Stimulated activated memory B cell treated with anti-CD40 and anti-IgM and Interleukin-4, amounts not matched to agents 10 μg/mL and 1 μg/mL and 100 μg/mL, for 72 hours (primary cell): ENCODE results near the gene STK11IP.

ENCODE experiments used
- ATAC-seq: fragments of 150-1000 bp; cut with Tn5 transposase; 2 replicates; pipeline ENCODE4 v1.10.0; 2021
- H3K27ac Mint-ChIP-seq: one replicate; pipeline ENCODE4 v1.8.0; 2022; ENCODE audit warnings: mild to moderate bottlenecking, mixed read lengths
- H3K27me3 Mint-ChIP-seq: one replicate; pipeline ENCODE4 v1.8.0; 2022; ENCODE audit warnings: mixed read lengths
- H3K36me3 Mint-ChIP-seq: one replicate; pipeline ENCODE4 v1.8.0; 2022; ENCODE audit warnings: mixed read lengths
- H3K4me1 Mint-ChIP-seq: one replicate; pipeline ENCODE4 v1.8.0; 2022; ENCODE audit warnings: mixed read lengths
- H3K4me3 Mint-ChIP-seq: one replicate; pipeline ENCODE4 v1.8.0; 2022; ENCODE audit warnings: mild to moderate bottlenecking, moderate library complexity, mixed read lengths
- H3K9me3 Mint-ChIP-seq: one replicate; pipeline ENCODE4 v1.8.0; 2022; ENCODE audit warnings: mixed read lengths

Gene STK11IP

DNA sequence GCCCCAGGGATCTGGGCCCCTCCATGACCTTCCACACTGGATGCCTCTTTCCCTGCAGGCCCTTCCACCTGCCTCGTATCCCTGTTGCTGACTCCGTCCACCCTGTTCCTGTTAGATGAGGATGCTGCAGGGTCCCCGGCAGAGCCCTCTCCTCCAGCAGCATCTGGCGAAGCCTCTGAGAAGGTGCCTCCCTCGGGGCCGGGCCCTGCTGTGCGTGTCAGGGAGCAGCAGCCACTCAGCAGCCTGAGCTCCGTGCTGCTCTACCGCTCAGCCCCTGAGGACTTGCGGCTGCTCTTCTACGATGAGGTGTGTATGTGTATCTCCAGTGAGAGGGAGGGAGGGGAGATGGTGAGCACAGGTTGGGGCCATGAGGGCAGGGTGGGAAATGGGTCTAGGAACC is 17.4 kb downstream of the STK11IP start:
- Mint-ChIP-seq H3K4me1 (peaks cover 13% of the 10 kb centered on the region), H3K36me3 (peaks cover 61% of the 10 kb centered on the region), H3K9me3 (no peaks in the 10 kb centered on the region), H3K27ac (no peak overlapping the region), H3K4me3 (no peak overlapping the region), H3K27me3 (no peaks in the 10 kb centered on the region)
- ATAC-seq: no peak

DNA sequence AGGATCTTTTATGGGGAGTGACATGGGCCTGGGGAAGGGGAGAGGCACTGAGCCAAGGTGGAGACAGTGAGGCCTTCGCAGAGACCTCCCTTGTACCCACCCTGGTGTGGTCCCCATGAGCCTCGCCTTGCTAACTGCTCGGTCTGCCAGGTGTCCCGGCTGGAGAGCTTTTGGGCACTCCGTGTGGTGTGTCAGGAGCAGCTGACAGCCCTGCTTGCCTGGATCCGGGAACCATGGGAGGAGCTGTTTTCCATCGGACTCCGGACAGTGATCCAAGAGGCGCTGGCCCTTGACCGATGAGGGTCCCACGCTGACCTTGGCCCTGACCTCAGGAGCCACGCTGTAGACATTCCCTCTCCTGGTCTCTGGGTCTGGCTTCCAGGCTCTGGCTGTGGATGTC is 18.2 kb downstream of the STK11IP start:
- peaks cover 56% of the 10 kb centered on the region for H3K36me3 Mint-ChIP-seq
- no peak for ATAC-seq
- no peak overlapping the region for H3K27ac Mint-ChIP-seq

DNA sequence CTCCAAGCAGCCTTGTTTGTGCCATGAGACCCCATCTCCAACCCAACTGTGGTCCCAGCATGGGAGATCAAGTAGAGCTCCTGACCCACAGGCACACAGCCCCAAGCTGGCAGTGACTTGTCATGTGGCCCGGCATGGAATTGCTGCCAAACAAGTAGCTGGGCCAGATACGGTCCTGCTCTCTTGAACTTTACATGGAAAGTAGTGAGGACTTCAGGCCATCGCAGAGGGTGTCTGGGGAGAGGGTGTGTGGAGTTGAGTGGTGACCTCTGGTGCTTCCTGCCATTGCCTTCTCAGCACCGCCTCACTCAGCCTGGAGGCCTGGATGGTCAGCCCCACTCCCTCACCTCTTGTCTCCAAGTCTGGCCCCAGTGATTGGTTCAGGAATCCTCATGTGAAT is 18.9 kb downstream of the STK11IP start:
- H3K4me1 Mint-ChIP-seq: peaks cover 13% of the 10 kb centered on the region

More for the DNA sequence above, 18.2 kb downstream of the STK11IP start:
- Mint-ChIP-seq H3K9me3 (no peaks in the 10 kb centered on the region), H3K4me3 (no peak overlapping the region), H3K27me3 (no peaks in the 10 kb centered on the region), H3K4me1 (peaks cover 13% of the 10 kb centered on the region)

DNA sequence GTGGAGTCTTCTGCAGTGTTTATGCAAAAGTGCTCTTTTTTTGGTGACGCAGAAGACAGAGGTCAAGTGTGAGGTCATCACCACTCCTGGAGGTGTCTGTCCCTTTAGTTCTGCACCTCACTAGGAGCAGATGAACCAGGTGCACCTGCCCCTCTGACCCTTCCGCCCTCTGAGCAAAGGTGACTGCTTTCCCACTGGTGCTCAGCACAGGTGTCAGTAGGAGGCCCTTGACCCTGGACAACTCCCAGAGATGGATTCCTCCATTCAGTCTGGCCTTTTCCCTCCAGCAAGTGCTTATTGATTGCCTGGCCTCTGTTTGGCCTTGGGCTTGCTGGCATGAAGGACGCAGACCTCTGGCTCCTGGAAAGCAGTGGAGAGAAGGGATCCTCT is 21.1 kb downstream of the STK11IP start:
- H3K4me3 Mint-ChIP-seq: no peak overlapping the region
- no peaks in the 10 kb centered on the region for H3K9me3 Mint-ChIP-seq
- no peak overlapping the region for H3K27ac Mint-ChIP-seq
- H3K4me1 Mint-ChIP-seq: no peaks in the 10 kb centered on the region
- ATAC-seq: no peak
- no peaks in the 10 kb centered on the region for H3K27me3 Mint-ChIP-seq
- H3K36me3 Mint-ChIP-seq: peaks cover 29% of the 10 kb centered on the region

More for the DNA sequence above, 18.9 kb downstream of the STK11IP start:
- H3K27me3 Mint-ChIP-seq: no peaks in the 10 kb centered on the region
- H3K9me3 Mint-ChIP-seq: no peaks in the 10 kb centered on the region
- no peak for ATAC-seq
- no peak overlapping the region for H3K4me3 Mint-ChIP-seq
- peaks cover 49% of the 10 kb centered on the region for H3K36me3 Mint-ChIP-seq
- H3K27ac Mint-ChIP-seq: no peak overlapping the region

DNA sequence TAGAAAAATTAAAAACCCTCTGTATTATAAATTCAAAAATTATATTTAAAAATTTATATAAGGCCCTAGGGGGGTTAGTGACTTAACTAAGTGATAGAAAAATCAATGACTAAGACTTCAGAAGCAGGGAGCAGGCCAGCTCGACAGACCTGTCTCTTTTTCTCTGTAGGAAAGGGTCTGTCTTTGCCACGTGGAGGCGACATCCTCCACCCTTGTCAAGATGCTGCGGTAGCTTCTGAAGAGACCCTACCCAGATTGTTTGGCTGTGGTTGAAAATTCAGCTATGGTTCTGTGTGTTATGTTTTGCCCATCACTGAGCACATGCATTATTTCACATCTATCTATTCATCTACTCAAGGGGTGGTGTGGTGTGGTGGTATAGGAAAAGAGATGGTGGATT is 21.6 kb downstream of the STK11IP start:
- no peak overlapping the region for H3K4me3 Mint-ChIP-seq
- H3K9me3 Mint-ChIP-seq: no peaks in the 10 kb centered on the region
- H3K27ac Mint-ChIP-seq: no peak overlapping the region
- no peaks in the 10 kb centered on the region for H3K27me3 Mint-ChIP-seq
- H3K36me3 Mint-ChIP-seq: peaks cover 24% of the 10 kb centered on the region
- no peak for ATAC-seq
- H3K4me1 Mint-ChIP-seq: no peaks in the 10 kb centered on the region

DNA sequence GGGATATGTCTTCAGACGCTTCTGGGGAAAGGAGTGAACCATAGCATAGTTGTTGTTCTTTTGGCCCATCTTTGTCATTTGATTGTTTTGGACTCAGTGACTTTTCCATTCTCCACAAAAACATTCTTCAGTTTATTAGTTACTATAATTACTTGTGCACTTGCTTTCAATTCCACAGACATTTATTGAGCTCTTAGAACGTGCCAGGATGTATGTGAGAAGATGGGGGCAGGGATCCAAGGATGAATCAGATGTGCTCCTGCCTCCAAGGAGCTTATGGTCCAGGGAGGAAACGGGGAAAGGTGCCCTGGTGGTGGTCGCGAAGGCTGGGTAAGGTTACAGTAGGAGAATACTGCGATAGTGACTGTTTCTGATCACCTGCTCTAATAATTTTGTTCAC is 22.9 kb downstream of the STK11IP start:
- Mint-ChIP-seq H3K27me3 (peaks cover 10% of the 10 kb centered on the region), H3K4me1 (no peaks in the 10 kb centered on the region), H3K4me3 (no peak overlapping the region), H3K9me3 (no peaks in the 10 kb centered on the region), H3K27ac (no peak overlapping the region), H3K36me3 (peaks cover 11% of the 10 kb centered on the region)
- no peak for ATAC-seq

DNA sequence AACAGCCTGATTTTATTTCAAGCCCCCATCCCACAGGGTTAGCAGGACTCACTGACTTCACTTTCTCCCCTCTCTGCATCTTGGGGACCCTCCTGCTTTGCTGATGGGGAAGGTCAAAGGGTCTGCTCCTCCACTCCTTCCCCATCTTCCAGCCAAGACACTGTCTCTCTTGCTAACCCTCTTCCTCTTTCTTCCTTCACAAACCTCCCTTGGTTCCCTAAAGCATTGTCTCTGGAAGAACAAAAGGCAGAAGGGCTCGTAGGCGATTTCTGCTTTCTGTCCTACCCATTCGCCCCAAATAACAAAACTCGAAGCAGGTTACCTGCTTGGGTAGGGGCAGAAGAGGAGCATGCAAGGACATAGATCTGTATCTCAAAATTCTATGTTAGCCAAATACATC is 24.3 kb downstream of the STK11IP start:
- peaks cover 3% of the 10 kb centered on the region for H3K4me1 Mint-ChIP-seq
- H3K27ac Mint-ChIP-seq: no peak overlapping the region
- H3K9me3 Mint-ChIP-seq: no peaks in the 10 kb centered on the region
- H3K4me3 Mint-ChIP-seq: no peak overlapping the region
- peaks cover 21% of the 10 kb centered on the region for H3K27me3 Mint-ChIP-seq
- no peak for ATAC-seq
- H3K36me3 Mint-ChIP-seq: no peaks in the 10 kb centered on the region

DNA sequence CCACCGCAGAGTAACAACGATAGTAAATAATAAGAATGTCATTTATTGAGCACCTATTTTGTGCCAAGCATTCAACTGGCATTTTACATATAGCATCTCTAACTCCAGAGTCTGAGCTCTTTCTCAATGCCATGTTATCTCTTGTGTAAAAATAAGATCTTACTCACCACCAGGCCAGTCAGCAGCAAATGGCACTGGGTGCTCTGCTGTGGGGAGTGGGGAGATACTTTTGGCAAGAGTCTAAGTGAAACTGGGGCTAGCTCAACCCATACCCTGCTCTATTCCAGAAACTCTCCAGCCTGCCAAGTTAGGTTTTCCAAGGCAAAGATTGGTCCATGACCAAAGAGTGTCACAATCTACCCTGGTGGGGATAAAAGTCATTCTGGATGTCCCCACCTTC is 24.8 kb downstream of the STK11IP start:
- Mint-ChIP-seq H3K4me3 (no peak overlapping the region), H3K4me1 (peaks cover 6% of the 10 kb centered on the region), H3K36me3 (no peaks in the 10 kb centered on the region), H3K9me3 (no peaks in the 10 kb centered on the region), H3K27ac (no peak overlapping the region), H3K27me3 (peaks cover 26% of the 10 kb centered on the region)
- ATAC-seq: no peak

DNA sequence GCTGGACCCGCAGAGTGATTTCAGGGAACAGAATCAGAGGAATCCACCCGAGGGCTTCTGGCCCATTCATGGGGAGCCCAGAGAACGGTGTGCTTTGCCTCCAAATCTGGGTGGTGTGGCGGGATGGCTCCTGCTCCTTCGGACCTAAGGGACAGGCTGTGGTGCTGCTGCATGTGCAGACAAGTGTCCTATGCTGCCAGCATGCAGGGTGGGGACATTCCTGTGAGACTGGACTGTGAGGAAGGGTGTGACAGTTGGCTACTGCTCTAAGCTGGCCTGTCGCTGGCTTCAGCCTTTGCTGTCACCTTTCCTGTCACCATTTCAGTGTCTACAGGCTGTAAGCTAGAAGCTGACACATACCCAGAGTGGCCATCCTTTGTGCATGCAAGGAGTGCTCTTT is 26.9 kb downstream of the STK11IP start:
- no peak for ATAC-seq
- Mint-ChIP-seq H3K4me3 (no peak overlapping the region), H3K4me1 (peaks cover 13% of the 10 kb centered on the region), H3K27me3 (peaks cover 42% of the 10 kb centered on the region), H3K36me3 (no peaks in the 10 kb centered on the region), H3K27ac (no peak overlapping the region), H3K9me3 (no peaks in the 10 kb centered on the region)

DNA sequence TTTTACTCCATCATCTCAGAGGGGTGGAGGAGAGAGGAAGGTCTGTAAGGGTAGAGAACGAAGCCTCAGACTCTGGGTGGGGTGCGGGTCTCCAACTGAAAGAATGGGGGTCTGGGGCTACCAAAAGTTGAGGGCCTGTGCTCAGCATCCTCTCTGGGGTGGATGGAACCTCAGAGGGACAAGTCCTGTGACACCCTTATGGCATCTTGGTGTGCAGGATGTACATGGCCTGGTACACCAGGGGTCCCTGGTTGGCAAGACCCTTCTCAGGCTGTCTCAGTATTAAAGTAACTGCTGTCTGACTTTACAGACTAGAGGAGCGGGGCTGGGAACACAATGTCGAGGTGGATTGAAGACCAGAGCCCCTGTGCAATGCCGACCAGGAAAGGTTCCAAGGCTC is 27.5 kb downstream of the STK11IP start:
- H3K4me1 Mint-ChIP-seq: peaks cover 13% of the 10 kb centered on the region
- no peak overlapping the region for H3K4me3 Mint-ChIP-seq
- peaks cover 48% of the 10 kb centered on the region for H3K27me3 Mint-ChIP-seq
- H3K27ac Mint-ChIP-seq: no peak overlapping the region
- no peak for ATAC-seq
- no peaks in the 10 kb centered on the region for H3K36me3 Mint-ChIP-seq
- H3K9me3 Mint-ChIP-seq: no peaks in the 10 kb centered on the region

DNA sequence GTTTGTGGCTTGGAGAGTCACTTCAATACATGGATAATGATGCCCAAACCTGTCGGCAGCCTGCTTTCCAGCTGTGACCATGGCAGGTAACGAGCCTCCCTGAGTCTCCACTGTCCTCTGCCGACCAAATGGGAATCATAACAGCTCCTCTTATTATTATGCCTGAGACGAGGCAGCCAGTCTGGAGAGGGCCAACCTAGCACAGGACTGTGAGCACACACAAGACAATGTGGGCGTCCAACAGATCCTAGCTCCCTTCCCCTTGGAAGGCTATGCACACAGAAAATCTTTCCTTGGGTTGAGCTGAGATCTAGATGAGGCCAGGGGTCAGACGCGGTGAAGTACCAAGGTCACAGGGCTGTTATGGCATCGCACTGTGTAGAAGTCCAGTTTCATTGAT is 28.9 kb downstream of the STK11IP start:
- Mint-ChIP-seq H3K9me3 (no peaks in the 10 kb centered on the region), H3K36me3 (no peaks in the 10 kb centered on the region), H3K4me3 (peak overlapping the region; percentile 71), H3K27me3 (peaks cover 61% of the 10 kb centered on the region), H3K27ac (no peak overlapping the region), H3K4me1 (peaks cover 18% of the 10 kb centered on the region)
- ATAC-seq: no peak

DNA sequence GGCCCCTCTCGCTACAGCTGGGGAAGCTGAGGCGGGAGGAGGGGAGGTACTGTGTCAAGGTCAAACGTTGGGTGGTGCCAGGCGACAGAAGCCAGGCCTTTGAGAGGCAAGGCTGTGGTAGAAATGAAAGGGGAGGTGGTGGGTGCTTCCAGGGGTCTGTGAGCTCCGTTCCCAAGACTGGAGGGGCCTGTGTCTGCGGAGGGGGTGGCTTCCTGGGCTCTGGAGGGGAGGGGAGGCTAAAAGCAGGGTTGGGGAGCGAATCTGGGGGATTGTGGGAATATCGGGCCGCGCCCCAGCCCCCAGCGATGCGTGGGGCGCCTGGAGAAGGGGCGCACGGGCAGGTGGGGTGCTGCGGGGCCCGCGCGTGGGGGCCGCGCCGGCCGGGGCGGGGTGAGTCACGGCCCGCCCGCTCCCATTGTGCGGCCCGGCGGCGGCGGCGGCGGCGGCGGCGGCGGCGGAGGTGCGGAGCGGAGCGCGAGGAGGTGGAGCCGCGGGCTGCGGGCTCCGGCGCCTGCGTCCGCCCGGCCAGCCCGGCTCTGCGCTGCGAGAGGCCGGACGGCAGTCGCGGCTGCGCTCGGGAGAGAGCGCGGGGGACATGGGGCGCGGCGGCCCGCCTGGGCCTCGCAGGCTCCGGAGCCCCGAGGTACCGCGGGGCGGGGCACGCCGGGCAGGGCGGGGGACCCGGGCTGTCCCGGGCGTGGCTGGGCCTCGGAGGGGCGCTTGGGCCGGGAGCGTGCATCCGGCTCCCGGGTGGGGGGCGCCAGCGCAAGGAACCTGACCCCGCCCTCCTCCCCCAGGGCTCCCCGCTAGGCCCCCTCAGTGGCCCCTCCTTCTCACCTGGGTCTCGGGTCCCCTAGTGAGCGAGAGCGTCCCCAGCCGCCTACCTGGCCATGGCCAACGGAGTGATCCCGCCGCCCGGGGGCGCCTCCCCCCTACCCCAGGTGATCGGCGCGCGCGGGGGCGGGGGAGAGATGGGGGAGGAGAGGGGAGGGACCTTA is 29.7 kb downstream of the STK11IP start, which contains the start of gene SLC4A3:
Gene SLC4A3, plus strand, starts transcription at position 528 of the 998 bp plus-strand sequence. Its CDS starts 363 bp downstream, at position 891.
- Mint-ChIP-seq H3K27me3 (peaks cover 67% of the 10 kb centered on the region), H3K9me3 (no peaks in the 10 kb centered on the region), H3K36me3 (no peaks in the 10 kb centered on the region), H3K4me1 (peaks cover 18% of the 10 kb centered on the region), H3K4me3 (peak within 1 kb of the TSS; percentile 71), H3K27ac (no peak within 1 kb of the TSS)
- ATAC-seq: peak; percentile 56

DNA sequence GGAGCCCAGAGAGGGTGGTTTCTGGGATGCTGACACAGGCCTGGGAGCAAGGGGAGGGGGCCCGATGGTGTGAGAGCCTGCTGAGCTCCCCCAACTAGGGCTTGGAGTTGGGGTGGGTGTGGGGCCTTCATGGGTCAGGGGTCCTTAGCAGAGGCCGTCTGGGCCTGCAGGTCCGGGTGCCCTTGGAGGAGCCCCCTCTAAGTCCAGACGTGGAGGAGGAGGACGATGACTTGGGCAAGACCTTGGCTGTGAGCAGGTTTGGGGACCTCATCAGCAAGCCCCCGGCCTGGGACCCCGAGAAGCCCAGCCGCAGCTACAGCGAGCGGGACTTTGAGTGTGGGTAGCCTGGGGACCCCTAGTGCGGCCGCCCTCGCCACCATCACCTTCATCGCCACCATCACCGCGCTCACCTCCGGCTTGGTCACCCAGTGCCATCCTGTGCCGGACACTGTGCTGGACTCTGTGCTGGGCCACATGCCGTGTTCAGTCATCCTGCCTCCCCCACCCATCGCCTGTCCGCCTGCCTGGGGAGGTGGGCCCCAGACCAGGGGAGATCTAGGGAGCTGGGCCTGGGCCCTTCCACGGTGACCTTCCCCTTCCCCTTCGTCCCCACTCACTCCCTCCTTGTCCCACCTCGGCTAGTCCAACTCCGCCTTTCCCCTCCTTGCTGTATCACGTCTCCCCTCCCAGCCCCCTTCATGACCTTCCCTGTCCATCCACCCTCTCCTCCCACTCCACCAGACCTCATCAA is 30.8 kb downstream of the STK11IP start:
- no peak overlapping the region for H3K27ac Mint-ChIP-seq
- H3K4me3 Mint-ChIP-seq: peak overlapping the region; percentile 27
- ATAC-seq: no peak
- no peaks in the 10 kb centered on the region for H3K36me3 Mint-ChIP-seq
- H3K9me3 Mint-ChIP-seq: no peaks in the 10 kb centered on the region
- H3K27me3 Mint-ChIP-seq: peaks cover 72% of the 10 kb centered on the region
- H3K4me1 Mint-ChIP-seq: peaks cover 18% of the 10 kb centered on the region

DNA sequence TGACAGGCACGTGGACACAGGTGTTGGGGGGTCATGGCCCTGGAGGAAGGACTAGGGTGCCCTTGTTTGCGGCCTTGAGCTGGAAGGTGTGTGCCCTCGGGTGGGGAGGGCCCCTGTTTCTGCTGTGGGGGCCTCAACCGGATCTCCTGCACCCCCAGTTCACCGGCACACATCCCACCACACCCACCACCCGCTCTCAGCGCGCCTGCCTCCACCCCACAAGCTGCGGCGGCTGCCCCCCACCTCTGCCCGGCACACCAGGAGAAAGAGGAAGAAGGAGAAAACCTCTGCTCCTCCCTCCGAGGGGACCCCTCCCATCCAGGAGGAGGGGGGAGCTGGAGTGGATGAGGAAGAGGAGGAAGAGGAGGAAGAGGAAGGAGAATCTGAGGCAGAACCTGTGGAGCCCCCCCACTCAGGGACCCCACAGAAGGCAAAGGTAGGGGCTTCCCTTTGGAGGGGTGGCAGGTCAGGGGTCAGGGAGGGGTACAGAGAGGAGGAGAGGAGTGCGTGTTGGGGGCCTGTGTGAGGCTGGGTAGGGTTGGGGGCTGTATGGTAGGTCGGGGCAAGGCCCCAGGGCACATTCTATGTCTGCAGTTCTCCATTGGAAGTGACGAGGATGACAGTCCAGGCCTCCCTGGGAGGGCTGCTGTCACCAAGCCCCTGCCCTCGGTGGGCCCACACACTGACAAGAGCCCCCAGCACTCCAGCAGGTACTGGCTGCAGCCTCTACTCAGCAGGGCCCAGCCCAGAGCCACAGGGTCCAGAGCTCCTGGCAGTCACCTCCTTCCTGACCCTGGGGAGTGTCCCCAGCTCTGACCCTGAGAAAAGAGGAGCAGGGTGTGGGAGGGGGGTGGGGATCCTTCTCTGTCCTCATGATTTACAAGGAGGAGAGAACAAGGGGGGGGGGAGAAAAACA is 31.6 kb downstream of the STK11IP start:
- Mint-ChIP-seq H3K27me3 (peaks cover 79% of the 10 kb centered on the region), H3K36me3 (no peaks in the 10 kb centered on the region)
- ATAC-seq: no peak

More for the DNA sequence above, 31.6 kb downstream of the STK11IP start:
- Mint-ChIP-seq H3K4me1 (peaks cover 18% of the 10 kb centered on the region), H3K4me3 (peak overlapping the region; percentile 27), H3K9me3 (no peaks in the 10 kb centered on the region), H3K27ac (no peak overlapping the region)
